SJSA1 (cell line): ENCODE results near the gene EPN1. TPM values are rescaled to one million over a fixed set of nuclear protein-coding genes. Genes with fewer than 3 reads are reported as not detected.
A peak's percentile ranks its signal among the peaks of the same experiment; 100 is the strongest.

Source experiments
- DNase-seq, 2 experiments: peaks; one replicate each; pipeline ENCODE4 v3.0.0-alpha.2; 2015 to 2020; ENCODE audit warnings: low spot score in 2 of 2, low read depth in 1 of 2
- H3K27ac ChIP-seq: fragments of 250-450 bp; sonication (Bioruptor Pico); 2 replicates; pipeline ENCODE4 v1.5.1; 2020; ENCODE audit warnings: mild to moderate bottlenecking, moderate library complexity
- H3K27me3 ChIP-seq: fragments of 250-450 bp; sonication (Bioruptor Pico); replicated peaks from 2 replicates; pipeline ENCODE4 v1.5.1; 2020; ENCODE audit warnings: mild to moderate bottlenecking, moderate library complexity
- H3K36me3 ChIP-seq: fragments of 250-450 bp; sonication (Bioruptor Pico); 2 replicates; pipeline ENCODE4 v1.5.1; 2020; ENCODE audit warnings: mild to moderate bottlenecking
- H3K4me1 ChIP-seq: fragments of 250-450 bp; sonication (Bioruptor Pico); replicated peaks from 2 replicates; pipeline ENCODE4 v1.6.1; 2021; ENCODE audit warnings: mild to moderate bottlenecking
- H3K4me3 ChIP-seq: fragments of 250-450 bp; sonication (Bioruptor Pico); 2 replicates; pipeline ENCODE4 v1.5.1; 2020; ENCODE audit warnings: mild to moderate bottlenecking
- H3K9me3 ChIP-seq: fragments of 250-450 bp; sonication (Bioruptor Pico); replicated peaks from 2 replicates; pipeline ENCODE4 v1.5.1; 2020; ENCODE audit warnings: mild to moderate bottlenecking
- total RNA-seq: library from RNA; depleted of rRNA; stranded (reverse); fragments of >200 nt; shearing (Covaris generic); gene quantifications from 2 replicates; pipeline ENCODE4 v1.2.3, GENCODE V29; 2014; rRNA removed

The EPN1 gene
- 67.7 and 103 TPM in 2 replicates for total RNA-seq

GRCh38 chr19:55674841-55675660 is at the start of gene EPN1:
TSS of gene EPN1 (plus strand) at chr19:55675226. CDS start at chr19:55678628, 3,402 bp downstream.
- peak; percentile 92 to 98 for DNase-seq
- Histone ChIP-seq H3K27ac (peak within 1 kb of the TSS; percentile 71), H3K36me3 (peaks cover 77% of the 10 kb centered on the region), H3K4me3 (peak within 1 kb of the TSS; percentile 98), H3K27me3 (no peaks in the 10 kb centered on the region), H3K4me1 (peaks cover 21% of the 10 kb centered on the region), H3K9me3 (no peaks in the 10 kb centered on the region; the same call in 1 of the 2 replicates)

- peaks cover 10% of the 10 kb centered on the region for H3K36me3 ChIP-seq
- H3K4me3 ChIP-seq, result no peak overlapping the region
- H3K4me1 ChIP-seq, result 0 out of 2 replicates have a peak, but pooled peaks cover 9% of the 10 kb centered on the region
- no peaks in the 10 kb centered on the region for H3K27me3 ChIP-seq
- H3K9me3 ChIP-seq, result no peaks in the 10 kb centered on the region
- no peak for DNase-seq
- H3K27ac ChIP-seq, result no peak overlapping the region
Observed at GRCh38 chr19:55626350-55626749, 48.7 kb upstream of the EPN1 start.

- H3K4me1 ChIP-seq, result peaks cover 11% of the 10 kb centered on the region
- H3K36me3 ChIP-seq, result peaks cover 5% of the 10 kb centered on the region
- peak; percentile 86 to 93 for DNase-seq
- no peak overlapping the region for H3K4me3 ChIP-seq
- H3K27ac ChIP-seq, result no peak overlapping the region
- no peaks in the 10 kb centered on the region for H3K9me3 ChIP-seq
- no peaks in the 10 kb centered on the region for H3K27me3 ChIP-seq
Observed at GRCh38 chr19:55632463-55632834, 42.6 kb upstream of the EPN1 start.

GRCh38 chr19:55633861-55634260 is 41.2 kb upstream of the EPN1 start:
- H3K4me3 ChIP-seq, result no peak overlapping the region
- H3K27me3 ChIP-seq, result no peaks in the 10 kb centered on the region
- peaks cover 14% of the 10 kb centered on the region for H3K36me3 ChIP-seq
- H3K27ac ChIP-seq, result no peak overlapping the region
- peaks cover 11% of the 10 kb centered on the region for H3K4me1 ChIP-seq
- no peaks in the 10 kb centered on the region for H3K9me3 ChIP-seq
- DNase-seq, result no peak

GRCh38 chr19:55635334-55635717 is 39.7 kb upstream of the EPN1 start:
- Histone ChIP-seq H3K27ac (peak overlapping the region; percentile 87), H3K9me3 (no peaks in the 10 kb centered on the region), H3K27me3 (no peaks in the 10 kb centered on the region), H3K4me3 (peak overlapping the region; percentile 85), H3K4me1 (peaks cover 22% of the 10 kb centered on the region), H3K36me3 (peaks cover 20% of the 10 kb centered on the region)
- DNase-seq, result no peak

- Histone ChIP-seq H3K36me3 (peaks cover 20% of the 10 kb centered on the region), H3K4me1 (peaks cover 25% of the 10 kb centered on the region), H3K27ac (0 out of 2 replicates have a peak overlapping the region, but pooled peaks have one; percentile 87), H3K27me3 (no peaks in the 10 kb centered on the region), H3K4me3 (peak overlapping the region; percentile 85), H3K9me3 (no peaks in the 10 kb centered on the region)
- DNase-seq, result no peak
Observed at GRCh38 chr19:55635856-55636440, 39.1 kb upstream of the EPN1 start.

GRCh38 chr19:55636723-55637122 is 38.3 kb upstream of the EPN1 start:
- no peak for DNase-seq
- Histone ChIP-seq H3K9me3 (no peaks in the 10 kb centered on the region), H3K4me1 (peaks cover 25% of the 10 kb centered on the region), H3K4me3 (no peak overlapping the region), H3K27ac (no peak overlapping the region), H3K27me3 (no peaks in the 10 kb centered on the region), H3K36me3 (peaks cover 20% of the 10 kb centered on the region)

- Histone ChIP-seq H3K4me3 (no peak overlapping the region), H3K9me3 (no peaks in the 10 kb centered on the region), H3K4me1 (peaks cover 31% of the 10 kb centered on the region), H3K36me3 (peaks cover 20% of the 10 kb centered on the region), H3K27ac (no peak overlapping the region), H3K27me3 (no peaks in the 10 kb centered on the region)
- DNase-seq, result no peak
Observed at GRCh38 chr19:55637534-55637933, 37.5 kb upstream of the EPN1 start.

GRCh38 chr19:55638864-55639359 is 36.1 kb upstream of the EPN1 start:
- DNase-seq, result no peak

GRCh38 chr19:55640043-55640576 is 34.9 kb upstream of the EPN1 start:
- H3K4me1 ChIP-seq, result peaks cover 47% of the 10 kb centered on the region
- H3K27ac ChIP-seq, result peak overlapping the region; percentile 73
- DNase-seq, result no peak
- H3K27me3 ChIP-seq, result no peaks in the 10 kb centered on the region
- H3K36me3 ChIP-seq, result peaks cover 33% of the 10 kb centered on the region
- H3K4me3 ChIP-seq, result peak overlapping the region; percentile 63
- H3K9me3 ChIP-seq, result no peaks in the 10 kb centered on the region

More at GRCh38 chr19:55638864-55639359, 36.1 kb upstream of the EPN1 start:
- H3K36me3 ChIP-seq, result peaks cover 30% of the 10 kb centered on the region
- H3K4me3 ChIP-seq, result no peak overlapping the region; the same call in 1 of the 2 replicates
- H3K27ac ChIP-seq, result no peak overlapping the region
- no peaks in the 10 kb centered on the region for H3K27me3 ChIP-seq
- H3K9me3 ChIP-seq, result no peaks in the 10 kb centered on the region
- peaks cover 40% of the 10 kb centered on the region for H3K4me1 ChIP-seq

GRCh38 chr19:55640577-55641425 is 34.2 kb upstream of the EPN1 start, which contains the start of gene ZNF580:
TSS of gene ZNF580 (plus strand) at chr19:55641002. CDS start at chr19:55642509, 1,507 bp downstream.
- peak; percentile 78 to 88 for DNase-seq
- Histone ChIP-seq H3K27me3 (no peaks in the 10 kb centered on the region), H3K36me3 (peaks cover 39% of the 10 kb centered on the region), H3K9me3 (no peaks in the 10 kb centered on the region), H3K4me1 (peaks cover 43% of the 10 kb centered on the region), H3K27ac (peak within 1 kb of the TSS; percentile 73), H3K4me3 (peak within 1 kb of the TSS; percentile 63)

GRCh38 chr19:55641426-55642152 is 33.4 kb upstream of the EPN1 start:
- H3K9me3 ChIP-seq, result no peaks in the 10 kb centered on the region
- peaks cover 39% of the 10 kb centered on the region for H3K4me1 ChIP-seq
- peaks cover 44% of the 10 kb centered on the region for H3K36me3 ChIP-seq
- H3K27me3 ChIP-seq, result no peaks in the 10 kb centered on the region
- DNase-seq, result no peak
- H3K27ac ChIP-seq, result peak overlapping the region; percentile 73
- H3K4me3 ChIP-seq, result peak overlapping the region; percentile 63
